Measurements from ENCODE around the gene UBE2F.

Gene UBE2F

DNA sequence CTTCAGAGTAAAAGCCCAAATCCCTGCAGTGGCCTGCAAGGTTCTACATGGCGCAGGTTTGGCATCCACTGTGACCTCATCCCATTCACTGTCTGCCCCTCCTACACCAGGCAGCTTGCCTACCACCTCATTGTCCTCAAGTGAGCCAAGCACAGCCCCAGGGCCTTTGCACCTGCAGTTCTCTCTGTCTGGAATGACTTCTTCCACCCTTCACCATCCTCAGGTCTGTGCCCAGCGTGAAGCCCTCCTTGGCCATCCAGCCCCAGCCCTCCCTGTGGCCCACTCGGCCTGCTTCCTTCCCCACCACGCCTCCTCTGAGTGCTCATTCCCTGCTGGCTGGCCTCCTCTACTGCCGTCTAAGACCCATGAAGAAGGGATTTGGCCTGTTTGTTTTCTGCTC, 32.6 kb upstream of the UBE2F start:
- ATAC-seq (ENCODE audit: insufficient read depth, low read depth) (no peak), DNase-seq (no peak)
- no peaks in the 10 kb centered on the region for H3K36me3 ChIP-seq (ENCODE audit: insufficient read depth, low read length)
- H3K9ac ChIP-seq (ENCODE audit: low read depth, low read length) = no peak overlapping the region
- no peaks in the 10 kb centered on the region for H3K4me1 ChIP-seq (ENCODE audit: insufficient read depth, low read length)
- no peak for TF ChIP-seq EZH2 (IDR thresholded peaks at IDR 0.05; ENCODE audit: borderline replicate concordance, low read depth, low read length, severe bottlenecking)
- no peak for TF ChIP-seq CTCF (IDR thresholded peaks at IDR 0.05; ENCODE audit: borderline replicate concordance, extremely low read depth, low read length, poor library complexity, severe bottlenecking)
- H3K27me3 ChIP-seq (ENCODE audit: insufficient read depth, low read length, poor library complexity) = no peaks in the 10 kb centered on the region
- H3K27ac ChIP-seq (ENCODE audit: low read length) = no peak overlapping the region
- H2AFZ ChIP-seq (ENCODE audit: low read depth, low read length) = no peak overlapping the region
- H3K79me2 ChIP-seq (ENCODE audit: insufficient read depth, low read length) = no peaks in the 10 kb centered on the region
- H3K4me3 ChIP-seq (ENCODE audit: low read depth in 1 of 2, low read length in 2 of 2) = no peak overlapping the region
- H3K4me2 ChIP-seq (ENCODE audit: insufficient read depth, low read length) = no peak overlapping the region
- H4K20me1 ChIP-seq (ENCODE audit: insufficient read depth, low read length) = no peaks in the 10 kb centered on the region
- H3K9me3 ChIP-seq (ENCODE audit: insufficient read depth, low read length, severe bottlenecking) = peaks cover 7% of the 10 kb centered on the region

GRCh38 chr2:237935740-237936452, 30.9 kb upstream of the UBE2F start:
- H3K9me3 ChIP-seq (ENCODE audit: insufficient read depth, low read length, severe bottlenecking) = peaks cover 2% of the 10 kb centered on the region
- no peaks in the 10 kb centered on the region for H3K36me3 ChIP-seq (ENCODE audit: insufficient read depth, low read length)
- no peak overlapping the region for H3K9ac ChIP-seq (ENCODE audit: low read depth, low read length)
- TF ChIP-seq CTCF (IDR thresholded peaks at IDR 0.05; ENCODE audit: borderline replicate concordance, extremely low read depth, low read length, poor library complexity, severe bottlenecking) = no peak
- TF ChIP-seq EZH2 (IDR thresholded peaks at IDR 0.05; ENCODE audit: borderline replicate concordance, low read depth, low read length, severe bottlenecking) = no peak
- no peak overlapping the region for H3K27ac ChIP-seq (ENCODE audit: low read length)
- no peak overlapping the region for H3K4me2 ChIP-seq (ENCODE audit: insufficient read depth, low read length)
- H4K20me1 ChIP-seq (ENCODE audit: insufficient read depth, low read length) = no peaks in the 10 kb centered on the region
- H3K4me3 ChIP-seq (ENCODE audit: low read depth in 1 of 2, low read length in 2 of 2) = no peak overlapping the region
- H3K4me1 ChIP-seq (ENCODE audit: insufficient read depth, low read length) = no peaks in the 10 kb centered on the region
- H2AFZ ChIP-seq (ENCODE audit: low read depth, low read length) = no peak overlapping the region
- no peaks in the 10 kb centered on the region for H3K79me2 ChIP-seq (ENCODE audit: insufficient read depth, low read length)
- no peaks in the 10 kb centered on the region for H3K27me3 ChIP-seq (ENCODE audit: insufficient read depth, low read length, poor library complexity)
- ATAC-seq (ENCODE audit: insufficient read depth, low read depth) (no peak), DNase-seq (no peak)

- peaks cover 5% of the 10 kb centered on the region for H3K9me3 ChIP-seq (ENCODE audit: insufficient read depth, low read length, severe bottlenecking)
- ATAC-seq (ENCODE audit: insufficient read depth, low read depth) (no peak), DNase-seq (no peak)
- H4K20me1 ChIP-seq (ENCODE audit: insufficient read depth, low read length) = no peaks in the 10 kb centered on the region
- H2AFZ ChIP-seq (ENCODE audit: low read depth, low read length) = no peak overlapping the region
- no peaks in the 10 kb centered on the region for H3K36me3 ChIP-seq (ENCODE audit: insufficient read depth, low read length)
- H3K79me2 ChIP-seq (ENCODE audit: insufficient read depth, low read length) = no peaks in the 10 kb centered on the region
- no peaks in the 10 kb centered on the region for H3K4me1 ChIP-seq (ENCODE audit: insufficient read depth, low read length)
- no peak overlapping the region for H3K4me3 ChIP-seq (ENCODE audit: low read depth in 1 of 2, low read length in 2 of 2)
- no peak overlapping the region for H3K9ac ChIP-seq (ENCODE audit: low read depth, low read length)
- no peak overlapping the region for H3K4me2 ChIP-seq (ENCODE audit: insufficient read depth, low read length)
- TF ChIP-seq EZH2 (IDR thresholded peaks at IDR 0.05; ENCODE audit: borderline replicate concordance, low read depth, low read length, severe bottlenecking) (no peak), CTCF (IDR thresholded peaks at IDR 0.05; ENCODE audit: borderline replicate concordance, extremely low read depth, low read length, poor library complexity, severe bottlenecking) (no peak)
- H3K27me3 ChIP-seq (ENCODE audit: insufficient read depth, low read length, poor library complexity) = no peaks in the 10 kb centered on the region
- no peak overlapping the region for H3K27ac ChIP-seq (ENCODE audit: low read length)
These were observed 27.6 kb upstream of the UBE2F start for GRCh38 chr2:237939251-237939650.

Measured in DND-41 (cell line).